ENCODE data around the gene RANBP2. TPM values are rescaled to one million over a fixed set of nuclear protein-coding genes. Genes with fewer than 3 reads are reported as not detected.

Gene RANBP2
- total RNA-seq, 1 donor from 2014 or later: 58.6 TPM

GRCh38 chr2:108825736-108826135 is 106.5 kb downstream of the RANBP2 start:
- no peak for TF ChIP-seq CTCF (IDR thresholded peaks at IDR 0.05)
- H3K9me3 Mint-ChIP-seq (ENCODE audit: unreplicated experiment): no peaks in the 10 kb centered on the region
- peaks cover 17% of the 10 kb centered on the region for H3K36me3 Mint-ChIP-seq (ENCODE audit: unreplicated experiment)
- no peak overlapping the region for H3K4me3 Mint-ChIP-seq (ENCODE audit: unreplicated experiment)
- no peak for DNase-seq (ENCODE audit: extremely low spot score, unreplicated experiment)
- H3K27ac Mint-ChIP-seq (ENCODE audit: unreplicated experiment): no peak overlapping the region
- no peaks in the 10 kb centered on the region for H3K27me3 Mint-ChIP-seq (ENCODE audit: unreplicated experiment)
- no peaks in the 10 kb centered on the region for H3K4me1 Mint-ChIP-seq (ENCODE audit: unreplicated experiment)

GRCh38 chr2:108829578-108830310 is 110.5 kb downstream of the RANBP2 start:
- H3K9me3 Mint-ChIP-seq (ENCODE audit: unreplicated experiment): peaks cover 8% of the 10 kb centered on the region
- no peaks in the 10 kb centered on the region for H3K27me3 Mint-ChIP-seq (ENCODE audit: unreplicated experiment)
- no peak overlapping the region for H3K4me3 Mint-ChIP-seq (ENCODE audit: unreplicated experiment)
- peaks cover 2% of the 10 kb centered on the region for H3K4me1 Mint-ChIP-seq (ENCODE audit: unreplicated experiment)
- H3K27ac Mint-ChIP-seq (ENCODE audit: unreplicated experiment): no peak overlapping the region
- TF ChIP-seq CTCF (IDR thresholded peaks at IDR 0.05): no peak
- no peak for DNase-seq (ENCODE audit: extremely low spot score, unreplicated experiment)
- peaks cover 14% of the 10 kb centered on the region for H3K36me3 Mint-ChIP-seq (ENCODE audit: unreplicated experiment)

- peaks cover 22% of the 10 kb centered on the region for H3K36me3 Mint-ChIP-seq (ENCODE audit: unreplicated experiment)
- TF ChIP-seq CTCF (IDR thresholded peaks at IDR 0.05): no peak
- no peak overlapping the region for H3K4me3 Mint-ChIP-seq (ENCODE audit: unreplicated experiment)
- no peak for DNase-seq (ENCODE audit: extremely low spot score, unreplicated experiment)
- H3K27ac Mint-ChIP-seq (ENCODE audit: unreplicated experiment): no peak overlapping the region
- peaks cover 2% of the 10 kb centered on the region for H3K4me1 Mint-ChIP-seq (ENCODE audit: unreplicated experiment)
- H3K9me3 Mint-ChIP-seq (ENCODE audit: unreplicated experiment): peaks cover 26% of the 10 kb centered on the region
- H3K27me3 Mint-ChIP-seq (ENCODE audit: unreplicated experiment): no peaks in the 10 kb centered on the region
Observed at GRCh38 chr2:108833219-108833618, 113.9 kb downstream of the RANBP2 start.

- TF ChIP-seq CTCF (IDR thresholded peaks at IDR 0.05): no peak
- Mint-ChIP-seq H3K4me1 (ENCODE audit: unreplicated experiment) (peaks cover 2% of the 10 kb centered on the region), H3K4me3 (ENCODE audit: unreplicated experiment) (no peak overlapping the region), H3K27ac (ENCODE audit: unreplicated experiment) (no peak overlapping the region), H3K36me3 (ENCODE audit: unreplicated experiment) (peaks cover 26% of the 10 kb centered on the region), H3K27me3 (ENCODE audit: unreplicated experiment) (no peaks in the 10 kb centered on the region), H3K9me3 (ENCODE audit: unreplicated experiment) (peaks cover 32% of the 10 kb centered on the region)
- DNase-seq (ENCODE audit: extremely low spot score, unreplicated experiment): no peak
Observed at GRCh38 chr2:108834620-108835019, 115.3 kb downstream of the RANBP2 start.

GRCh38 chr2:108835040-108835439 is 115.8 kb downstream of the RANBP2 start:
- no peak for DNase-seq (ENCODE audit: extremely low spot score, unreplicated experiment)
- Mint-ChIP-seq H3K9me3 (ENCODE audit: unreplicated experiment) (peaks cover 35% of the 10 kb centered on the region), H3K4me1 (ENCODE audit: unreplicated experiment) (peaks cover 2% of the 10 kb centered on the region), H3K27ac (ENCODE audit: unreplicated experiment) (no peak overlapping the region), H3K4me3 (ENCODE audit: unreplicated experiment) (no peak overlapping the region), H3K27me3 (ENCODE audit: unreplicated experiment) (no peaks in the 10 kb centered on the region), H3K36me3 (ENCODE audit: unreplicated experiment) (peaks cover 29% of the 10 kb centered on the region)
- no peak for TF ChIP-seq CTCF (IDR thresholded peaks at IDR 0.05)

Other genes starting within 250 kb of the RANBP2 start
- 69.6 and 74.4 TPM in 2 replicates for gene LIMS1, start 185.0 kb upstream of the RANBP2 start, total RNA-seq
- 3.5 and 6.0 TPM in 2 replicates for gene CCDC138, start 67.3 kb downstream of the RANBP2 start, total RNA-seq

Measured in osteocyte (in vitro differentiated cells).